HG03280 (cell line): ENCODE data around the gene C1orf232.

Experiments used
- ATAC-seq: cut with Tn5 transposase; IDR thresholded peaks from one replicate; pipeline ENCODE4 v1.9.1; 2021; ENCODE audit warnings: mild to moderate bottlenecking, moderate library complexity; ENCODE audit not compliant: unreplicated experiment

Gene C1orf232

GRCh38 chr1:26180010-26180506 is 11.3 kb upstream of the C1orf232 start:
- no peak for ATAC-seq

- no peak for ATAC-seq
These were observed 8.5 kb upstream of the C1orf232 start, which contains the start of gene CNKSR1 for GRCh38 chr1:26177182-26177684. Gene CNKSR1 (plus strand): TSS chr1:26177491. CDS start chr1:26177548, 57 bp downstream.

GRCh38 chr1:26175346-26175745 is 6.6 kb upstream of the C1orf232 start:
- no peak for ATAC-seq

GRCh38 chr1:26171084-26172072 is 2.6 kb upstream of the C1orf232 start, which contains the start of gene ZNF593OS:
Gene ZNF593OS (minus strand): TSS chr1:26171832. CDS start chr1:26171661, 171 bp downstream.
- no peak for ATAC-seq

- no peak for ATAC-seq
These were observed 1.7 kb upstream of the C1orf232 start for GRCh38 chr1:26170472-26170821.

- ATAC-seq, result peak; percentile 97
These were observed 1.1 kb upstream of the C1orf232 start, which contains the start of gene ZNF593 for GRCh38 chr1:26169669-26170471. Gene ZNF593 (plus strand): TSS chr1:26169908. CDS start chr1:26169984, 76 bp downstream.

- ATAC-seq, result no peak
These were observed 413 bp upstream of the C1orf232 start for GRCh38 chr1:26169198-26169554.

- ATAC-seq, result no peak
These were observed 2.0 kb downstream of the C1orf232 start for GRCh38 chr1:26166719-26167281.

- no peak for ATAC-seq
These were observed 3.6 kb downstream of the C1orf232 start for GRCh38 chr1:26164861-26165842.

- ATAC-seq, result no peak
These were observed 4.5 kb downstream of the C1orf232 start for GRCh38 chr1:26164036-26164860.

GRCh38 chr1:26163684-26164035 is 5.1 kb downstream of the C1orf232 start:
- ATAC-seq, result no peak

GRCh38 chr1:26162220-26162709 is 6.5 kb downstream of the C1orf232 start:
- no peak for ATAC-seq

- no peak for ATAC-seq
These were observed 7.1 kb downstream of the C1orf232 start for GRCh38 chr1:26161415-26162219.

- ATAC-seq, result no peak
These were observed 8.0 kb downstream of the C1orf232 start for GRCh38 chr1:26160527-26161414.

GRCh38 chr1:26159743-26160039 is 9.1 kb downstream of the C1orf232 start:
- no peak for ATAC-seq

- no peak for ATAC-seq
These were observed 9.6 kb downstream of the C1orf232 start, which contains the start of gene FAM110D for GRCh38 chr1:26158908-26159742. Gene FAM110D (plus strand): TSS chr1:26159079. CDS start chr1:26161292, 2,213 bp downstream.
